IgD-negative memory B cell (primary cell): ENCODE data around the gene HMCN2. TPM values are rescaled to one million over a fixed set of nuclear protein-coding genes. Genes with fewer than 3 reads are reported as not detected.

Experiments
- H3K27ac Mint-ChIP-seq, 3 donors: one replicate each; pipeline ENCODE4 v1.8.0; 2020 to 2022; ENCODE audit warnings: mild to moderate bottlenecking in 3 of 3, mixed read lengths in 3 of 3, moderate library complexity in 1 of 3
- H3K27me3 Mint-ChIP-seq: one replicate; pipeline ENCODE4 v1.8.0; 2021; ENCODE audit warnings: mixed read lengths
- H3K36me3 Mint-ChIP-seq: one replicate; pipeline ENCODE4 v1.8.0; 2020; ENCODE audit warnings: mild to moderate bottlenecking, mixed read lengths
- H3K4me1 Mint-ChIP-seq, 3 donors: one replicate each; pipeline ENCODE4 v1.8.0; 2020 to 2022; ENCODE audit warnings: mixed read lengths in 3 of 3, mild to moderate bottlenecking in 1 of 3
- H3K4me3 Mint-ChIP-seq, 4 donors: one replicate each; pipeline ENCODE4 v1.8.0; 2020 to 2022; ENCODE audit warnings: mild to moderate bottlenecking in 4 of 4, mixed read lengths in 4 of 4, moderate library complexity in 3 of 4
- H3K9me3 Mint-ChIP-seq, 3 donors: one replicate each; pipeline ENCODE4 v1.8.0; 2020 to 2021; ENCODE audit warnings: mixed read lengths in 3 of 3, mild to moderate bottlenecking in 1 of 3
- polyA plus RNA-seq: library from polyadenylated mRNA; unstranded; fragments of 300-500 nt; fragmentation: Illumina TruSeq; gene quantifications from one replicate; pipeline ENCODE4 v1.2.3, GENCODE V29; 2021

HMCN2 gene
- polyA plus RNA-seq, 1 donor from 2014 or later, result not detected

- Mint-ChIP-seq H3K36me3 (no peaks in the 10 kb centered on the region), H3K9me3 (peaks cover 0 to 2% (median 0%) of the 10 kb centered on the region in 3 donors), H3K27me3 (peaks cover 23% of the 10 kb centered on the region), H3K4me3 (no peak overlapping the region), H3K4me1 (no peaks in the 10 kb centered on the region), H3K27ac (no peak overlapping the region)
These were observed 201.1 kb downstream of the HMCN2 start for GRCh38 chr9:130466537-130467217.

GRCh38 chr9:130467316-130467715 lies 201.8 kb downstream of the HMCN2 start:
- Mint-ChIP-seq H3K4me3 (no peak overlapping the region), H3K4me1 (no peaks in the 10 kb centered on the region), H3K27ac (no peak overlapping the region), H3K9me3 (peaks cover 0 to 2% (median 0%) of the 10 kb centered on the region in 3 donors), H3K36me3 (no peaks in the 10 kb centered on the region), H3K27me3 (peaks cover 23% of the 10 kb centered on the region)

- Mint-ChIP-seq H3K9me3 (peaks cover 0 to 2% (median 0%) of the 10 kb centered on the region in 3 donors), H3K36me3 (no peaks in the 10 kb centered on the region), H3K4me3 (no peak overlapping the region), H3K4me1 (no peaks in the 10 kb centered on the region), H3K27me3 (peaks cover 23% of the 10 kb centered on the region), H3K27ac (no peak overlapping the region)
These were observed 203.0 kb downstream of the HMCN2 start for GRCh38 chr9:130468566-130468965.

- peaks cover 27% of the 10 kb centered on the region for H3K27me3 Mint-ChIP-seq
- no peak overlapping the region for H3K4me3 Mint-ChIP-seq
- no peak overlapping the region for H3K27ac Mint-ChIP-seq
- peaks cover 0 to 2% (median 0%) of the 10 kb centered on the region in 3 donors for H3K9me3 Mint-ChIP-seq
- H3K36me3 Mint-ChIP-seq, result no peaks in the 10 kb centered on the region
- no peaks in the 10 kb centered on the region for H3K4me1 Mint-ChIP-seq
These were observed 204.7 kb downstream of the HMCN2 start for GRCh38 chr9:130470269-130470668.

GRCh38 chr9:130470950-130471349 lies 205.4 kb downstream of the HMCN2 start:
- H3K4me3 Mint-ChIP-seq, result no peak overlapping the region
- H3K4me1 Mint-ChIP-seq, result peaks cover 0 to 2% (median 0%) of the 10 kb centered on the region in 3 donors
- peaks cover 27% of the 10 kb centered on the region for H3K27me3 Mint-ChIP-seq
- peaks cover 0 to 2% (median 0%) of the 10 kb centered on the region in 3 donors for H3K9me3 Mint-ChIP-seq
- H3K27ac Mint-ChIP-seq, result no peak overlapping the region
- no peaks in the 10 kb centered on the region for H3K36me3 Mint-ChIP-seq

- Mint-ChIP-seq H3K4me3 (no peak overlapping the region), H3K36me3 (no peaks in the 10 kb centered on the region), H3K9me3 (peaks cover 0 to 2% (median 0%) of the 10 kb centered on the region in 3 donors), H3K27me3 (peaks cover 23% of the 10 kb centered on the region), H3K27ac (no peak overlapping the region), H3K4me1 (peaks cover 0 to 2% (median 0%) of the 10 kb centered on the region in 3 donors)
These were observed 206.0 kb downstream of the HMCN2 start for GRCh38 chr9:130471411-130472183.

GRCh38 chr9:130472184-130472705 lies 206.7 kb downstream of the HMCN2 start:
- Mint-ChIP-seq H3K27ac (no peak overlapping the region), H3K4me1 (peaks cover 0 to 2% (median 0%) of the 10 kb centered on the region in 3 donors), H3K36me3 (no peaks in the 10 kb centered on the region), H3K9me3 (peaks cover 0 to 2% (median 0%) of the 10 kb centered on the region in 3 donors), H3K4me3 (no peak overlapping the region), H3K27me3 (peaks cover 23% of the 10 kb centered on the region)

GRCh38 chr9:130473009-130473408 lies 207.4 kb downstream of the HMCN2 start:
- no peaks in the 10 kb centered on the region for H3K36me3 Mint-ChIP-seq
- peaks cover 23% of the 10 kb centered on the region for H3K27me3 Mint-ChIP-seq
- no peak overlapping the region for H3K27ac Mint-ChIP-seq
- peaks cover 0 to 2% (median 0%) of the 10 kb centered on the region in 3 donors for H3K9me3 Mint-ChIP-seq
- H3K4me1 Mint-ChIP-seq, result peaks cover 0 to 2% (median 0%) of the 10 kb centered on the region in 3 donors
- H3K4me3 Mint-ChIP-seq, result no peak overlapping the region

GRCh38 chr9:130473566-130473965 lies 208.0 kb downstream of the HMCN2 start:
- Mint-ChIP-seq H3K27ac (no peak overlapping the region), H3K27me3 (peaks cover 23% of the 10 kb centered on the region), H3K9me3 (peaks cover 0 to 2% (median 0%) of the 10 kb centered on the region in 3 donors), H3K4me1 (peaks cover 0 to 2% (median 0%) of the 10 kb centered on the region in 3 donors), H3K4me3 (no peak overlapping the region), H3K36me3 (no peaks in the 10 kb centered on the region)

- Mint-ChIP-seq H3K4me1 (peaks cover 0 to 2% (median 0%) of the 10 kb centered on the region in 3 donors), H3K36me3 (no peaks in the 10 kb centered on the region), H3K27me3 (peaks cover 19% of the 10 kb centered on the region), H3K27ac (no peak overlapping the region), H3K4me3 (no peak overlapping the region), H3K9me3 (peaks cover 0 to 2% (median 0%) of the 10 kb centered on the region in 3 donors)
These were observed 208.5 kb downstream of the HMCN2 start for GRCh38 chr9:130474106-130474505.

GRCh38 chr9:130476151-130476730 lies 210.7 kb downstream of the HMCN2 start:
- Mint-ChIP-seq H3K27me3 (peaks cover 6% of the 10 kb centered on the region), H3K4me1 (peaks cover 0 to 2% (median 0%) of the 10 kb centered on the region in 3 donors), H3K36me3 (no peaks in the 10 kb centered on the region), H3K4me3 (no peak overlapping the region), H3K9me3 (no peaks in the 10 kb centered on the region), H3K27ac (no peak overlapping the region)

GRCh38 chr9:130477564-130477963 lies 212.0 kb downstream of the HMCN2 start:
- H3K4me3 Mint-ChIP-seq, result no peak overlapping the region
- H3K9me3 Mint-ChIP-seq, result no peaks in the 10 kb centered on the region
- H3K27me3 Mint-ChIP-seq, result peaks cover 9% of the 10 kb centered on the region
- H3K36me3 Mint-ChIP-seq, result no peaks in the 10 kb centered on the region
- no peak overlapping the region for H3K27ac Mint-ChIP-seq
- H3K4me1 Mint-ChIP-seq, result peaks cover 0 to 2% (median 0%) of the 10 kb centered on the region in 3 donors

- Mint-ChIP-seq H3K4me1 (peaks cover 0 to 2% (median 0%) of the 10 kb centered on the region in 3 donors), H3K36me3 (no peaks in the 10 kb centered on the region), H3K27me3 (peaks cover 13% of the 10 kb centered on the region), H3K4me3 (no peak overlapping the region), H3K27ac (no peak overlapping the region), H3K9me3 (no peaks in the 10 kb centered on the region)
These were observed 212.6 kb downstream of the HMCN2 start for GRCh38 chr9:130478152-130478551.

- Mint-ChIP-seq H3K36me3 (no peaks in the 10 kb centered on the region), H3K9me3 (no peaks in the 10 kb centered on the region), H3K27ac (no peak overlapping the region), H3K27me3 (peaks cover 13% of the 10 kb centered on the region), H3K4me1 (peaks cover 0 to 2% (median 0%) of the 10 kb centered on the region in 3 donors), H3K4me3 (no peak overlapping the region)
These were observed 213.4 kb downstream of the HMCN2 start for GRCh38 chr9:130478736-130479575.
